ENCODE results near the gene ST3GAL3. TPM values are rescaled to one million over a fixed set of nuclear protein-coding genes. Genes with fewer than 3 reads are reported as not detected.

Gene ST3GAL3
- total RNA-seq, 2 experiments from 2014 or later = 18.1 to 26.7 TPM

DNA sequence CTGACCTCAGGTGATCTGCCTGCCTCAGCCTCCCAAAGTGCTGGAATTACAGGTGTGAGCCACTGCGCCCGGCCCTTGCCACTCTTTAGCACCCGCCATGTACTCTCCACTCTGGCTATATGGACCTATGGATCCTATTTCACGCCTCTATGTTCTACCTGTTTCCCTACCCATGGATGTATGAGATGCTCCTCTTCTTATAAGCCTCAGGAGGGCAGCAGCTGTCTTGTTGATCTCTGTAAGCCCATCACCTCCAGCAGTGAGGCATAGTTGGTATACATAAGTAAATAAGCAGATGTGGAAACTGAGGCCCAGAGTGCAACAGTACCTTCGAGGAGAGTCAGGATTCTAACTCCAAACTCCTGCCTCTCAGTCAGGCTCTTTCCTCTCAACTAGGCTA lies 201.5 kb downstream of the ST3GAL3 start:
- CTCF ChIA-PET = interaction anchor here (0.6 kb wide), 1 partner anchor 14 kb away, joined by 3 read pairs; no protein-coding TSS in a partner anchor
- no peak overlapping the region for H3K27ac Mint-ChIP-seq
- no peaks in the 10 kb centered on the region for H3K9me3 Mint-ChIP-seq (ENCODE audit: low read depth)

GRCh38 chr1:43910343-43910742 lies 203.0 kb downstream of the ST3GAL3 start:
- no peak for ATAC-seq
- no peak overlapping the region for H3K4me3 Mint-ChIP-seq
- no peaks in the 10 kb centered on the region for H3K9me3 Mint-ChIP-seq (ENCODE audit: low read depth)
- H3K27ac Mint-ChIP-seq = no peak overlapping the region
- CTCF ChIA-PET = no interaction called here
- no peaks in the 10 kb centered on the region for H3K4me1 Mint-ChIP-seq
- DNase-seq = no peak
- H3K36me3 Mint-ChIP-seq = no peaks in the 10 kb centered on the region
- no peaks in the 10 kb centered on the region for H3K27me3 Mint-ChIP-seq

More for the DNA sequence above, 201.5 kb downstream of the ST3GAL3 start:
- Mint-ChIP-seq H3K36me3 (no peaks in the 10 kb centered on the region), H3K4me1 (no peaks in the 10 kb centered on the region), H3K27me3 (no peaks in the 10 kb centered on the region), H3K4me3 (no peak overlapping the region)
- ATAC-seq (no peak), DNase-seq (no peak)

DNA sequence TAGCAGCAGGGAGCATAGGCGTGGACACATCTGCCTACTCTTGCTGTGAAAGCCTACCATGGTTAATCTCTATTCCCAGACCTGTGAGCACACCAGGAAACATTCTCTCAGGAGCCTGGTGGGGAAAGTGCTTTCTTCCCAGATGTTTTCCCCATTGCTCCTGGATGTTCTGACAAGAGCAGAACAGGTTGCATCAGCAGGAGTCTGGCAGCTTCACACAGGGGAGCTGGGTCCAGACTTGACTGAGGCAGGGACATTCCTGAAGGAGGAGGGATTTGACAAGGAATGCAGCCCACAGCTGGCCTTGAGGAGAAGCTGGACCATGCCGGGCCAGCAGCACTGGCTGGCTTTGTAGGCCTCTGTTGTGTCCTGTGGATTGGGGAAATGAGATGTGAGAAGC lies 205.3 kb downstream of the ST3GAL3 start:
- Mint-ChIP-seq H3K27ac (no peak overlapping the region), H3K9me3 (ENCODE audit: low read depth) (no peaks in the 10 kb centered on the region), H3K27me3 (no peaks in the 10 kb centered on the region), H3K36me3 (no peaks in the 10 kb centered on the region), H3K4me1 (no peaks in the 10 kb centered on the region), H3K4me3 (no peak overlapping the region)
- no peak for DNase-seq
- CTCF ChIA-PET = interaction anchor here (1.3 kb wide), 1 partner anchor 124 kb away, joined by 3 read pairs; no protein-coding TSS in a partner anchor
- ATAC-seq = no peak

- no peak for ATAC-seq
- Mint-ChIP-seq H3K4me3 (no peak overlapping the region), H3K9me3 (ENCODE audit: low read depth) (no peaks in the 10 kb centered on the region), H3K36me3 (no peaks in the 10 kb centered on the region), H3K27ac (no peak overlapping the region), H3K27me3 (no peaks in the 10 kb centered on the region), H3K4me1 (no peaks in the 10 kb centered on the region)
- no peak for DNase-seq
- CTCF ChIA-PET = no interaction called here
These were observed 205.7 kb downstream of the ST3GAL3 start for GRCh38 chr1:43913051-43913501.

- Mint-ChIP-seq H3K36me3 (no peaks in the 10 kb centered on the region), H3K4me1 (no peaks in the 10 kb centered on the region), H3K4me3 (no peak overlapping the region), H3K27me3 (no peaks in the 10 kb centered on the region), H3K9me3 (ENCODE audit: low read depth) (no peaks in the 10 kb centered on the region), H3K27ac (no peak overlapping the region)
- CTCF ChIA-PET = no interaction called here
- DNase-seq (no peak), ATAC-seq (no peak)
These were observed 206.5 kb downstream of the ST3GAL3 start for GRCh38 chr1:43913666-43914360.

- DNase-seq (no peak), ATAC-seq (no peak)
- CTCF ChIA-PET = interaction anchor here (1.5 kb wide), 1 partner anchor 152 kb away, joined by 4 read pairs; no protein-coding TSS in a partner anchor
- H3K27ac Mint-ChIP-seq = no peak overlapping the region
- H3K4me3 Mint-ChIP-seq = no peak overlapping the region
- no peaks in the 10 kb centered on the region for H3K9me3 Mint-ChIP-seq (ENCODE audit: low read depth)
- no peaks in the 10 kb centered on the region for H3K27me3 Mint-ChIP-seq
- no peaks in the 10 kb centered on the region for H3K36me3 Mint-ChIP-seq
- H3K4me1 Mint-ChIP-seq = peaks cover 7% of the 10 kb centered on the region
These were observed 207.5 kb downstream of the ST3GAL3 start for GRCh38 chr1:43914576-43915525.

- Mint-ChIP-seq H3K4me3 (no peak overlapping the region), H3K4me1 (peaks cover 11% of the 10 kb centered on the region), H3K9me3 (ENCODE audit: low read depth) (no peaks in the 10 kb centered on the region), H3K27ac (peak overlapping the region; percentile 14), H3K27me3 (no peaks in the 10 kb centered on the region), H3K36me3 (no peaks in the 10 kb centered on the region)
- DNase-seq (no peak), ATAC-seq (peak; percentile 12)
- CTCF ChIA-PET = interaction anchor here (1.0 to 2.9 kb wide), 2 partner anchors 14 to 157 kb away, joined by 6 to 11 read pairs; partner anchors contain the start of gene ARTN
These were observed 212.6 kb downstream of the ST3GAL3 start for GRCh38 chr1:43919906-43920305.

DNA sequence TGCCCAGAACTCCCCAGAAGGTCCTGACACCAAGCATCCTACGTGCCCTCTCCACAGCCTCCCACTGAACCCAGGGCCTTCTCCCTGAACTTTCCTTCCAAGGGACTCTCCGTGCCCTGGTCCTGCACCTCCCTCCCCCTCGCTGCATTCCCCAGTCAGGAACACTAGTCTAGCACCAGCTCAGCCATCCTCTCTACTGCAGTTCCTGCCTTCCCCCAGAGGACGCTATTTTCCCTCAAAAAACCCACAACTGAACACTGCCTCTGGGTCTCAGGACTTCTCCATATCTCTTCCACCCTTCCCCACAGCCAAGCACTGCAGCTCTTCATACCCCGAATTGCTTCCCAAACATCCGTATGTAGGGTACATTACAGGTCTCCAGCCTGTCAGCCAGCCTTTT lies 213.7 kb downstream of the ST3GAL3 start:
- Mint-ChIP-seq H3K4me3 (no peak overlapping the region), H3K27me3 (no peaks in the 10 kb centered on the region), H3K9me3 (ENCODE audit: low read depth) (no peaks in the 10 kb centered on the region), H3K36me3 (no peaks in the 10 kb centered on the region), H3K4me1 (peaks cover 11% of the 10 kb centered on the region), H3K27ac (no peak overlapping the region)
- ATAC-seq (no peak), DNase-seq (no peak)
- CTCF ChIA-PET = interaction anchor here (2.9 kb wide), 1 partner anchor 13 kb away, joined by 11 read pairs; the partner anchor contains the start of gene ARTN

DNA sequence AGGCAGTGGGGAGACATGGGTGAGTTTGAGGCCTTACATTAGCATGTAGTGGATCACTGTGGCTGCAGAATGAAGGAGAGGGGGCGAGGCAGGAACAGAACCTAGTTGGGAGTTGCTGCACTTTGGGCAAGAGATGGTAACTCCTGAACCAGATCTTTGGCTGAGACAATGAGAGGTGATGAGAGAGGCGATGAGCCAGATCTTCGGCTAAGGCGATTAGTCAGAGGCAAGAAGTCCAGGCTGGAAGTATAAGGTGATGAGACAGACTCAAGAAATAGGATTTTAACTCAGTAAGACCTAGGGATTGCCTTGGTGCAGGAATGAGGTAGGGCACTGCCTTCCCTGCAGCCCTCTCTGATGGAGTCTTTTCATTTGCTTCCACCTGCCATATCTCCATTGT lies 217.2 kb downstream of the ST3GAL3 start:
- no peak overlapping the region for H3K4me3 Mint-ChIP-seq
- H3K27me3 Mint-ChIP-seq = no peaks in the 10 kb centered on the region
- H3K4me1 Mint-ChIP-seq = peaks cover 7% of the 10 kb centered on the region
- no peaks in the 10 kb centered on the region for H3K9me3 Mint-ChIP-seq (ENCODE audit: low read depth)
- DNase-seq = no peak
- no peaks in the 10 kb centered on the region for H3K36me3 Mint-ChIP-seq
- H3K27ac Mint-ChIP-seq = no peak overlapping the region
- CTCF ChIA-PET = interaction anchor here (2.3 kb wide), 1 partner anchor 10 kb away, joined by 13 read pairs; no protein-coding TSS in a partner anchor
- no peak for ATAC-seq

DNA sequence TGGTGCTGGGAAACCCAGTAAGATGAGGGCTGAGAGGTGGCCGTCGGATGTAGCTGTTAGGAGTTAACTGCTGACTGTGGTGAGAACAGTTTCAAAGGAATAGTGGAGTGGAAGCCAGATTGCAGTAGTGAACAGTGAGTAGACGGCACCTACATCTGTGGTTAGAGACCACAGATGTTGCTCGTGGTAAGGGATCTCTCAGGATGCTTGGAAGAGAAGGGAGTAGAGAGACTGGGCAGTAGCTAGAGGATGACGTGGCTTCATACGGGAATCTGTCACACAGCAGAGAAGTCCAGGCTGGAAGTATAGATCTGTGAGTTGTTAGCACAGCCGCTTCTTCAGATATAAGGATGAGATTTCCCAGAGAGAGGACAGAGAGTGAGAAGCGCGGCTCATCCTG lies 218.5 kb downstream of the ST3GAL3 start:
- no peak overlapping the region for H3K27ac Mint-ChIP-seq

DNA sequence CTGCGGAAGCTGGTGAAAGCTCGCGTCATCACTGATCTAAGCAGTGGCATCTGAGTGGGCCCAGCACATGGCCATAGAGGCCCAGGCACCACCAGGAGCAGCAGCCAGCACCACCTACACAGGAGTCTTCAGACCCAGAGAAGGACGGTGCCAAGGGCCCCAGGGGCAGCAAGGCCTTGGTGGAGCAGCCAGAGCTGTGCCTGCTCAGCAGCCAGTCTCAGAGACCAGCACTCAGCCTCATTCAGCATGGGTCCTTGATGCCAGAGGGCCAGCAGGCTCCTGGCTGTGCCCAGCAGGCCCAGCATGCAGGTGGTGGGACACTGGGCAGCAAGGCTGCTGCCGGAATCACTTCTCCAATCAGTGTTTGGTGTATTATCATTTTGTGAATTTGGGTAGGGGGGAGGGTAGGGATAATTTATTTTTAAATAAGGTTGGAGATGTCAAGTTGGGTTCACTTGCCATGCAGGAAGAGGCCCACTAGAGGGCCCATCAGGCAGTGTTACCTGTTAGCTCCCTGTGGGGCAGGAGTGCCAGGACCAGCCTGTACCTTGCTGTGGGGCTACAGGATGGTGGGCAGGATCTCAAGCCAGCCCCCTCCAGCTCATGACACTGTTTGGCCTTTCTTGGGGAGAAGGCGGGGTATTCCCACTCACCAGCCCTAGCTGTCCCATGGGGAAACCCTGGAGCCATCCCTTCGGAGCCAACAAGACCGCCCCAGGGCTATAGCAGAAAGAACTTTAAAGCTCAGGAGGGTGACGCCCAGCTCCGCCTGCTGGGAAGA lies 223.0 kb downstream of the ST3GAL3 start:
- Mint-ChIP-seq H3K27ac (no peak overlapping the region), H3K27me3 (peaks cover 17% of the 10 kb centered on the region), H3K36me3 (peaks cover 2% of the 10 kb centered on the region), H3K4me1 (peaks cover 4% of the 10 kb centered on the region), H3K9me3 (ENCODE audit: low read depth) (no peaks in the 10 kb centered on the region), H3K4me3 (no peak overlapping the region)
- DNase-seq (no peak), ATAC-seq (no peak)
- CTCF ChIA-PET = interaction anchor here (0.8 to 2.5 kb wide), 7 partner anchors 9 to 400 kb away, joined by 3 to 7 read pairs (median 5); no protein-coding TSS in a partner anchor

More for the DNA sequence above, 218.5 kb downstream of the ST3GAL3 start:
- Mint-ChIP-seq H3K4me3 (no peak overlapping the region), H3K27me3 (no peaks in the 10 kb centered on the region), H3K9me3 (ENCODE audit: low read depth) (no peaks in the 10 kb centered on the region), H3K4me1 (no peaks in the 10 kb centered on the region), H3K36me3 (no peaks in the 10 kb centered on the region)
- ATAC-seq (no peak), DNase-seq (no peak)
- CTCF ChIA-PET = interaction anchor here (2.3 kb wide), 1 partner anchor 9 kb away, joined by 13 read pairs; no protein-coding TSS in a partner anchor

GRCh38 chr1:43930949-43931275 lies 223.6 kb downstream of the ST3GAL3 start:
- CTCF ChIA-PET = interaction anchor here (1.0 to 2.5 kb wide), 6 partner anchors 8 to 401 kb away, joined by 3 to 7 read pairs (median 5); no protein-coding TSS in a partner anchor
- no peak for ATAC-seq
- Mint-ChIP-seq H3K4me3 (no peak overlapping the region), H3K27ac (no peak overlapping the region), H3K4me1 (peaks cover 4% of the 10 kb centered on the region), H3K9me3 (ENCODE audit: low read depth) (no peaks in the 10 kb centered on the region), H3K36me3 (peaks cover 2% of the 10 kb centered on the region), H3K27me3 (peaks cover 20% of the 10 kb centered on the region)
- no peak for DNase-seq

Measured in activated CD8-positive, alpha-beta memory T cell treated with anti-CD3 and anti-CD28 coated beads, Interleukin-2, amount 10 ng/mL, durations not matched to agents 7 days and 5 days (primary cell).